Measurements from ENCODE around the gene FBXW5.
A peak's percentile ranks its signal among the peaks of the same experiment; 100 is the strongest.

FBXW5 gene

DNA sequence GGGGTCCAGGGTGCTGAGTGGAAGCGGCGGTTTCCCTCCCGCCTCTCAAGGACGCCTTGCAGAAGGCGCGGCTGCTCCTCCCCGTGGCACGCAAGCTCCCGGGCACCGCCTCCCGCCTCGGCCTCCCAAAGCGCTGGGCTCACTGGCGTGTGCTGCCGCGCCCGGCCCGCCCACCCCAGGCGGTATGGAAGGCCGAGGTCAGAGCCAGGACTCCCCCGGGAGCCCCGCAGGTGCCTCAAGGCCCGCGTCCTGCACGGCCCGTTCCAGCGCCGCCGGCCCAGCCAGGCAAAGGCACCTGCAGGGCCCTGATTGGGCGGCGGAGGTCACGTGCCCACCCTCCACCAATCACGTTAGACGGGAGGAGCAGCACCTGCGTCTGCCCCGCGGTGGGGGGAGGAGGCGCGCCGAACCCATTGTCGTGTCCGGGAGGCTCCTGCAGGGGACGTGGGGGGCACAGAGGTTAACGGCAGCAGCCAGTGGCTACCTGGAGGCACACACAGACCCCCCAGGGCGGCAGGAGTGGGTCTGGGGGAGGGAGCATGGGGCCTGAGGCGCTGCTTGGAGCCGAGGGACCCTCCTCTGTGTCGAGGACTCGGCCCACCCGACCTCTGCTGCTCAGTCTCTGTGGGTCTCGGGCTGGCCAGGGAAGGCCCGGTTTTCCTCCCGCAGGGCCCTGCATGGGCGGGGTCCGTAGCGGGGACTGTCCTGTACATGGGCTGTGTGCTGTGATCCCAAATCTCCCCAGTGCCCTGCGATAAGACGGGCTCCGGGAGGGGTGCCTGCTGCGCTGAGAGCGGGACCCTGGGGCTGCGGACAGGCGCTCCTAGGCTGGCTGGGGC lies 5.5 kb upstream of the FBXW5 start:
- DNase-seq (ENCODE audit: low read depth, low spot score): peak; percentile 89
- Histone ChIP-seq H3K4me1 (ENCODE audit: insufficient read depth, insufficient read length) (peaks cover 27% of the 10 kb centered on the region), H3K9me3 (ENCODE audit: insufficient read depth, low read length) (no peaks in the 10 kb centered on the region), H3K27me3 (ENCODE audit: insufficient read depth, insufficient read length) (no peaks in the 10 kb centered on the region), H3K36me3 (ENCODE audit: insufficient read depth, insufficient read length, low read length) (no peaks in the 10 kb centered on the region), H3K9ac (ENCODE audit: insufficient read length, low read depth) (peak overlapping the region; percentile 96), H3K4me3 (ENCODE audit: insufficient read length, low read depth) (peak overlapping the region; percentile 77)
- TF ChIP-seq SUZ12 (IDR thresholded peaks at IDR 0.05; ENCODE audit: extremely low read depth, insufficient read depth, insufficient read length) (no peak), YY1 (IDR thresholded peaks at IDR 0.05; ENCODE audit: insufficient read depth, insufficient read length) (no peak), ZNF274 (IDR thresholded peaks at IDR 0.05; ENCODE audit: low read depth, low read length) (no peak)

DNA sequence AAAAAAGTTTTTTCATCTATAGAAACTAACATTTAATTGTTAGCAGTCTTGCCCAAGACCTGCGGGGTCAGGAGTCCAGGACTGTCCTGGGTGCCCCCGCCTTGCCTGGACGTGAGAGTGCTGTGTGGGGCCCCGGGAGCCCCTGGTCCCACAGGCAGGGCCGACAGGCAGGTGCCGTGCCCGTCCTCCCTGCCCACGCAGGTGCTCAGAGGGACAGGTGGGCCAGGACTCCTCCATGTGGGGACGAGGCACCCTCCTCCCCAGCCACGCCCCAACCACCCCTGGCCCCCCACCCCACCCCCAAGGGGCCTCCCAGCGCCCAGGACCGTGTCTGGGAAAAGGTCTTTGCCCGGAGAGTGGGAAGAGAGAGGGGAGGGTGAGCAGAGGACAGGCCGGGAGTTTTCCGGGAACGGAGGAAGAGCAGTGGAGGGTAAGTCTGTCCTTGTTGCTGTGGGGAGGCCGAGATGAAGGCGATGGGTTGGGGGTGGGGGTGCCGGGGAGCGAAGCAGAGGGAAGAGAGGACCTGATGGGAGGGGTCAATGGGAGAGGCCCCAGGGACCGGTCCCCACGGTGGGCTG lies 4.8 kb upstream of the FBXW5 start:
- H3K4me3 ChIP-seq (ENCODE audit: insufficient read length, low read depth): peak overlapping the region; percentile 77
- no peaks in the 10 kb centered on the region for H3K9me3 ChIP-seq (ENCODE audit: insufficient read depth, low read length)
- H3K4me1 ChIP-seq (ENCODE audit: insufficient read depth, insufficient read length): peaks cover 30% of the 10 kb centered on the region

DNA sequence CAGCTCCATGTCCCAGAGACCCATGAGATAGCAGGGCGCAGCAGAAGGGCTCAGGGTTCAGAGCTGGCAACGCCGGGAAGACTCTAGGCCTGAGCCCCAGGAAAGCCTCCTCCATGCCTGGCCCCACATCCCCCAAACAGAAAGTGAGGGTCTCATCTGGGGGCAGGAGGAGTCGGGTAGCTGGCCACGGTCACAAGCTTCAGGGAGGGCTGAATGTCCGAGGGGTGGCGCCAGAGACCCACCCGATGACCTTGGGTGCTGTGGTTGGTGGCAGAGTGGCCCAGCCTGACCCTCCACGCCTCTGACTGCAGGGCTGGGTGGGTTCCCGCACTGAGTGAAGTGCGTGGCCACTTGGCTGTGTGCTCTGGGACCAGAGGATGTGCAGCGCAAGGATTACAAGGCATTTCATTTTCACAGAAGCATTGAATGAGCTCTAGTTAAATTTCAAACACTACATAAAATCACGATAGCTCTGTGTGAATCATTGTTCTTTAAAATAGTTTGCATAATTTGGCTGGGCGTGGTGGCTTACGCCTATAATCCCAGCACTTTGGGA lies 3.5 kb upstream of the FBXW5 start:
- H3K4me1 ChIP-seq (ENCODE audit: insufficient read depth, insufficient read length): peaks cover 32% of the 10 kb centered on the region
- TF ChIP-seq YY1 (IDR thresholded peaks at IDR 0.05; ENCODE audit: insufficient read depth, insufficient read length): no peak
- TF ChIP-seq ZNF274 (IDR thresholded peaks at IDR 0.05; ENCODE audit: low read depth, low read length): no peak
- TF ChIP-seq SUZ12 (IDR thresholded peaks at IDR 0.05; ENCODE audit: extremely low read depth, insufficient read depth, insufficient read length): no peak
- H3K36me3 ChIP-seq (ENCODE audit: insufficient read depth, insufficient read length, low read length): peaks cover 5% of the 10 kb centered on the region

More for the DNA sequence above, 4.8 kb upstream of the FBXW5 start:
- DNase-seq (ENCODE audit: low read depth, low spot score): no peak
- Histone ChIP-seq H3K27me3 (ENCODE audit: insufficient read depth, insufficient read length) (no peaks in the 10 kb centered on the region), H3K9ac (ENCODE audit: insufficient read length, low read depth) (peak overlapping the region; percentile 74), H3K36me3 (ENCODE audit: insufficient read depth, insufficient read length, low read length) (no peaks in the 10 kb centered on the region)
- TF ChIP-seq ZNF274 (IDR thresholded peaks at IDR 0.05; ENCODE audit: low read depth, low read length) (no peak), SUZ12 (IDR thresholded peaks at IDR 0.05; ENCODE audit: extremely low read depth, insufficient read depth, insufficient read length) (no peak), YY1 (IDR thresholded peaks at IDR 0.05; ENCODE audit: insufficient read depth, insufficient read length) (no peak)

DNA sequence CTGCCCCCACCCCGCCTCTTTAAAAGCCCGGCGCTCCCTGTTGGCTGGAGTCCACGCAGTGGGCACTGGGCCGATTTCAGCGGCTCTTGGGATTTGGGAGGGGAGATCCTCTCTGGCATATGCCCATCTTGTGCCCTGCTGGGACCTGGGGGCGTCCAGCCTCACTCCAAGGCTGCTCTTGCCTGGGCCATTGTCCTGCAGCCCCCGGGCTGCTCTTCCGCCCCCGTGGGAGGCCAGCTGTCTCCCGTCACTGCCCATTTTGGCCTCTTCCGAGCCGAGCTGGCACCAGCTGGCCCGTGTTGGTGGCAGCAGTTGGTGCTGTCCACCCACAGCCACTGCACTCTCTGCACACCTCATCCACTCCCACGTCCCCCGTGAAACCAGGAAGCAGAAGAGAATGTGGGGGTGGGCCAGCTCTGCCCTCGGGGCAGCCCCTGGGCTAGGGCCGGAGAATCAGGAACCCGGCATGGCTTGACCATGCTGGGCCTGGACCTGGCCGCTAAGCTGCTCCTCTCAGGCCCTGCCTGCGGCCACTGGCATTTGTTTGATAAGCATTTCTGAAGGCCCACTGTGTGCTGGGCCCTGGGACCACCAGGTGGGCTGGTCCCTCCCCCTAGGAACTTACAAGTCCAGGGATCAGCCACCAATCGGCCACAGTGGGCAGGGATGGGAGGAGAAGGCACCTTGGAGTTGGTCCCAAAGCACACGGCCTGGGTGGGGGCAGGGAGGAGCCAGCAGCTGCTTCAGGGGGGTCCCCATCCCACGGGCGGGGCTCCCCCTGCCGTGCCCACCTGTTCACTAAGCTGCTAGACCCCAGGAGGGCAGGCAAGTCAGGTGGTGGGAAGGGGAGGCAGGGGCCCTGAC lies 2.7 kb upstream of the FBXW5 start:
- Histone ChIP-seq H3K4me1 (ENCODE audit: insufficient read depth, insufficient read length) (peaks cover 32% of the 10 kb centered on the region), H3K27me3 (ENCODE audit: insufficient read depth, insufficient read length) (no peaks in the 10 kb centered on the region), H3K9me3 (ENCODE audit: insufficient read depth, low read length) (no peaks in the 10 kb centered on the region), H3K9ac (ENCODE audit: insufficient read length, low read depth) (no peak overlapping the region), H3K4me3 (ENCODE audit: insufficient read length, low read depth) (no peak overlapping the region), H3K36me3 (ENCODE audit: insufficient read depth, insufficient read length, low read length) (peaks cover 13% of the 10 kb centered on the region)
- TF ChIP-seq SUZ12 (IDR thresholded peaks at IDR 0.05; ENCODE audit: extremely low read depth, insufficient read depth, insufficient read length): no peak
- TF ChIP-seq YY1 (IDR thresholded peaks at IDR 0.05; ENCODE audit: insufficient read depth, insufficient read length): no peak
- TF ChIP-seq ZNF274 (IDR thresholded peaks at IDR 0.05; ENCODE audit: low read depth, low read length): no peak
- no peak for DNase-seq (ENCODE audit: low read depth, low spot score)

More for the DNA sequence above, 3.5 kb upstream of the FBXW5 start:
- no peaks in the 10 kb centered on the region for H3K27me3 ChIP-seq (ENCODE audit: insufficient read depth, insufficient read length)
- H3K9ac ChIP-seq (ENCODE audit: insufficient read length, low read depth): no peak overlapping the region
- H3K9me3 ChIP-seq (ENCODE audit: insufficient read depth, low read length): no peaks in the 10 kb centered on the region
- no peak for DNase-seq (ENCODE audit: low read depth, low spot score)
- no peak overlapping the region for H3K4me3 ChIP-seq (ENCODE audit: insufficient read length, low read depth)

DNA sequence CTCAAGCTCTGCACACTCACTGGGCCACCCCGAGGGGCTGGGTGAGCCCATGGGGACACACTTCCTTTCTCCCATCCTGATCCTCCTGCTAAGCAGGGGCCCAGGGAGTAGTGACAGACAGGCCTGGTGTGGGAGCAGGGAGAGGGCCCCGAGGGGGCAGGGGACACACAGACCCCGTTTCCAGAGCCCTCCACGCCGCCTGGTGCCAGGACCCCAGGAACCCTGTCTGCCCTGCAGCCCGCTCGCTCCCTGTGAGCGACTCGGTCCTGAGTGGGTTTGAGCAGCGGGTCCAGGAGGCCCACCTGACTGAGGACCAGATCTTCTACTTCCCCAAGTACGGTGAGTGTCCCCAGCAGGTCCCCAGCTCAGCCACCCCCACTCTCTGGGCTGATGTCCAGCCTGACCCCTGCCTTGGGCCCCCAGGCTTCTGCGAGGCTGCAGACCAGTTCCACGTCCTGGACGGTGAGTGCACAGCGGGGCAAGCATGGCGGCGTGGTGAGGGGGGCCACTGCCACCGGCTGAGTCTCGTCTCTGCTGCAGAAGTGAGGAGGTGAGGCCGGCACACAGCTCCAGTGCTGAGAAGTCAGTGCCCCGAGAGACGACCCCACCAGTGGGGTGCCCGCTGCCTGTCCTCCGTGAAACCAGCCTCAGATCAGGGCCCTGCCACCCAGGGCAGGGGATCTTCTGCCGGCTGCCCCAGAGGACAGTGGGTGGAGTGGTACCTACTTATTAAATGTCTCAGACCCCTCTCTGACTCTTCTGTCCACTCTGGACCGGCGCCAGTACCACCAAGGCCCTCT lies 1.9 kb upstream of the FBXW5 start:
- no peak overlapping the region for H3K4me3 ChIP-seq (ENCODE audit: insufficient read length, low read depth)
- peaks cover 30% of the 10 kb centered on the region for H3K4me1 ChIP-seq (ENCODE audit: insufficient read depth, insufficient read length)
- TF ChIP-seq SUZ12 (IDR thresholded peaks at IDR 0.05; ENCODE audit: extremely low read depth, insufficient read depth, insufficient read length) (no peak), ZNF274 (IDR thresholded peaks at IDR 0.05; ENCODE audit: low read depth, low read length) (no peak), YY1 (IDR thresholded peaks at IDR 0.05; ENCODE audit: insufficient read depth, insufficient read length) (no peak)
- DNase-seq (ENCODE audit: low read depth, low spot score): no peak
- no peak overlapping the region for H3K9ac ChIP-seq (ENCODE audit: insufficient read length, low read depth)
- H3K27me3 ChIP-seq (ENCODE audit: insufficient read depth, insufficient read length): no peaks in the 10 kb centered on the region
- H3K9me3 ChIP-seq (ENCODE audit: insufficient read depth, low read length): no peaks in the 10 kb centered on the region
- peaks cover 21% of the 10 kb centered on the region for H3K36me3 ChIP-seq (ENCODE audit: insufficient read depth, insufficient read length, low read length)
